ENCODE results near the gene PLA2G2C.
A peak's percentile ranks its signal among the peaks of the same experiment; 100 is the strongest.

PLA2G2C gene

DNA sequence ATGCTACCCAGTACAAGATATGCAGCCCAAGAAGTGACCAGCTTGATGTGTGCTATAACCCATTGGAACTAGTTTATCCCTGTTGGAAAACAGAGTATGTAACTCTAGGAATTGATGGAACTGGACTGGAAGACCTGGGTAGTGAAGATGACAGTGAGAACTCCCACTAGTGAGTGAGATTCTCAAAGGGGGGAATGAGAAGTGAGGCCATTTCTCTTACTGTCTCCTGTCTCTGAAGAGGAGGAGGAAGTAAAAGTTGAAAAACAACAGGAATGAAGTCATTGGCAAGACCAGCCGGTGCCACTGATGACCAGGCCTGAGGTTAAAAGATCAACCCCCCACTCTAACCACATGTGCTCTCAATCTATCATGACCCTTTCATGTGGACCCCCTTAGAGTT, 26.3 kb downstream of the PLA2G2C start:
- Mint-ChIP-seq H3K36me3 (peaks cover 4% of the 10 kb centered on the region), H3K9me3 (peaks cover 31% of the 10 kb centered on the region), H3K4me1 (no peaks in the 10 kb centered on the region), H3K4me3 (no peak overlapping the region), H3K27ac (no peak overlapping the region), H3K27me3 (no peaks in the 10 kb centered on the region)
- ATAC-seq, result no peak

- Mint-ChIP-seq H3K27me3 (no peaks in the 10 kb centered on the region), H3K4me3 (no peak overlapping the region), H3K4me1 (peaks cover 13% of the 10 kb centered on the region), H3K9me3 (peaks cover 24% of the 10 kb centered on the region), H3K27ac (no peak overlapping the region), H3K36me3 (no peaks in the 10 kb centered on the region)
- ATAC-seq, result no peak
Observed at GRCh38 chr1:20158358-20159070, 27.8 kb downstream of the PLA2G2C start.

- Mint-ChIP-seq H3K27ac (peak overlapping the region; percentile 20), H3K4me1 (peaks cover 21% of the 10 kb centered on the region), H3K27me3 (no peaks in the 10 kb centered on the region), H3K36me3 (no peaks in the 10 kb centered on the region), H3K4me3 (peak overlapping the region; percentile 3), H3K9me3 (peaks cover 6% of the 10 kb centered on the region)
- ATAC-seq, result no peak
Observed at GRCh38 chr1:20154301-20154831, 32.0 kb downstream of the PLA2G2C start.

DNA sequence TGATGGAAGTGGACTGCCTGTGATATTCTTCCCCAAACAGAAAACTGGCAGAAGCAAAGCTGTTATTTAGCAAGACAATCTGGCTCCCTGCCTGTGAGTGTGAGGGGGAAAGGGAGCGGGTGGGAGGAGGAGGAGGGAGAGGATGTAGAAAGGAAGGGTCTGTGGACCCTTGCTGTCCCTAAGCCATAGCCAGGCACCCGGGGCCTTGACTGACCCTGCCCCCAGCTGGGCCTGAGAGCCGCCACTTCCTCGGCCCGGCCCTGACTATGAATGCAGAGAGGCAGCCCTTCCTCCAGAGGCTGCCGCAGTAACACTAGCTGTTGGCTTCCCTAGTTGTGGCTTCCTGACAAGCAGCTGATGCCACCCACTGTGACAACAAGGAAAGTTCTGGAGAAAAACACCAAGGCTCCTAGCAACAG, 33.3 kb downstream of the PLA2G2C start:
- Mint-ChIP-seq H3K4me3 (no peak overlapping the region), H3K27me3 (no peaks in the 10 kb centered on the region), H3K4me1 (peaks cover 21% of the 10 kb centered on the region), H3K9me3 (no peaks in the 10 kb centered on the region), H3K27ac (no peak overlapping the region), H3K36me3 (no peaks in the 10 kb centered on the region)
- ATAC-seq, result no peak

- H3K4me3 Mint-ChIP-seq, result no peak overlapping the region
Observed at GRCh38 chr1:20152599-20152930, 33.8 kb downstream of the PLA2G2C start.

GRCh38 chr1:20151906-20152598, 34.3 kb downstream of the PLA2G2C start:
- no peaks in the 10 kb centered on the region for H3K36me3 Mint-ChIP-seq
- no peaks in the 10 kb centered on the region for H3K9me3 Mint-ChIP-seq
- H3K27me3 Mint-ChIP-seq, result no peaks in the 10 kb centered on the region
- peak; percentile 87 for ATAC-seq
- H3K4me3 Mint-ChIP-seq, result peak overlapping the region; percentile 69
- peaks cover 21% of the 10 kb centered on the region for H3K4me1 Mint-ChIP-seq
- peak overlapping the region; percentile 62 for H3K27ac Mint-ChIP-seq

More at GRCh38 chr1:20152599-20152930, 33.8 kb downstream of the PLA2G2C start:
- Mint-ChIP-seq H3K9me3 (no peaks in the 10 kb centered on the region), H3K4me1 (peaks cover 21% of the 10 kb centered on the region), H3K27me3 (no peaks in the 10 kb centered on the region), H3K36me3 (no peaks in the 10 kb centered on the region), H3K27ac (peak overlapping the region; percentile 62)
- no peak for ATAC-seq

GRCh38 chr1:20150969-20151368, 35.3 kb downstream of the PLA2G2C start:
- H3K27ac Mint-ChIP-seq, result no peak overlapping the region
- peaks cover 21% of the 10 kb centered on the region for H3K4me1 Mint-ChIP-seq

DNA sequence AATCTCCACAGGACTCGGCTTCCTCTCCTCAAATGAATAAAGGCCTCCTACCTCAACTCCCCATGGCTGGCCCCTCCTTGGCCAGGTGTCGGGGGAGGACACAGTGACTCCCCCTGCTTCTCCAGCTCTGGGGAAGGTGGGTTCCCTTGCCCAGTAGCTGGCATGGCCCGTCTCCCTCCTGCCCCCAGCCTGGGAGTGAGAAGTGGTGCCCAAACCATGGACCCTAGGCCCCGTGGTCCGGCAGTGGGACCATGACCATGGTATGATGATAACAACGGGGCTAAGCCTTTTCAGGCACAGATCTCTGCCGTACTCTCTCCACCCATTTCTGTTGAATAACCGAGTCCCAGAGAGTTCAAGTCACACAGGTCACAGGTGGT, 36.0 kb downstream of the PLA2G2C start:
- H3K9me3 Mint-ChIP-seq, result no peaks in the 10 kb centered on the region
- H3K27ac Mint-ChIP-seq, result no peak overlapping the region
- peaks cover 21% of the 10 kb centered on the region for H3K4me1 Mint-ChIP-seq
- H3K27me3 Mint-ChIP-seq, result no peaks in the 10 kb centered on the region
- H3K36me3 Mint-ChIP-seq, result no peaks in the 10 kb centered on the region
- ATAC-seq, result no peak
- H3K4me3 Mint-ChIP-seq, result no peak overlapping the region

More at GRCh38 chr1:20150969-20151368, 35.3 kb downstream of the PLA2G2C start:
- H3K36me3 Mint-ChIP-seq, result no peaks in the 10 kb centered on the region
- no peak for ATAC-seq
- no peaks in the 10 kb centered on the region for H3K27me3 Mint-ChIP-seq
- H3K9me3 Mint-ChIP-seq, result no peaks in the 10 kb centered on the region
- peak overlapping the region; percentile 9 for H3K4me3 Mint-ChIP-seq

DNA sequence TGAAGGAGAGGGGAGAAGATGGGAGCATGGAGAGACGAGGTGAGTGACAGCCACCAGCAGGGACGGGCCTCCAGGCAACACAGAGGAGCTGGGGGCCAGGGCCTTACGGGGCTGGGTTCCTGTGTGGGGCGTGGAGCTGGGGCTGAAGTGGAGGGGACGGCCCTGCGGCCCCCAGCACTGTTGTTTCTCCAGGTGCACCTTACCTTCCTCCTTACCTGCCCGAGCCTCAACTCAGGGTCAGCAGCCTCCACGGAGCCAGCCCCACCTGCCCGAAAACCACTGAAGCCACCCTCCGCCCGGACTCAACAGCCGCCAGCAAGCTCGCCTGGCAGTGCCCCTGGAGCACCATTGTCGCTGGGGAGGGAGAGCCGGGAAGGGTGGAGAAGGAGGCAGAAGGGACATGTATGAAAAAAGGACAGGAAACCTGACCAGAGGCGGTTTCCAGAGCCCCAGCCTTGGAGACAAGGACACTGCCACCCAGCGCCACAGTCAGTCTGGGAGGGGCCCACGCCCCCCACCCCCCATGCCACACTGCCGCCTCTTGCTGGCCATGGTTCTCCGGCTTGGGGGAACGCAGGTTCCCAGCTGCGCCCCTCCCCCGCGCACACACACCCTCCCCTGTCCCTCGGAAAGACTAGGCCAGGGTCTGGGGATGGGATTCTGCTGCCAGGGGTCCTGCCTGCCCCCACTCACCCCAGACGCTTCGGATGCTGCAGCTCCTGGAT, 36.6 kb downstream of the PLA2G2C start:
- H3K4me1 Mint-ChIP-seq, result peaks cover 19% of the 10 kb centered on the region
- no peak for ATAC-seq
- H3K36me3 Mint-ChIP-seq, result no peaks in the 10 kb centered on the region
- H3K4me3 Mint-ChIP-seq, result no peak overlapping the region
- no peaks in the 10 kb centered on the region for H3K27me3 Mint-ChIP-seq
- H3K27ac Mint-ChIP-seq, result no peak overlapping the region
- no peaks in the 10 kb centered on the region for H3K9me3 Mint-ChIP-seq

DNA sequence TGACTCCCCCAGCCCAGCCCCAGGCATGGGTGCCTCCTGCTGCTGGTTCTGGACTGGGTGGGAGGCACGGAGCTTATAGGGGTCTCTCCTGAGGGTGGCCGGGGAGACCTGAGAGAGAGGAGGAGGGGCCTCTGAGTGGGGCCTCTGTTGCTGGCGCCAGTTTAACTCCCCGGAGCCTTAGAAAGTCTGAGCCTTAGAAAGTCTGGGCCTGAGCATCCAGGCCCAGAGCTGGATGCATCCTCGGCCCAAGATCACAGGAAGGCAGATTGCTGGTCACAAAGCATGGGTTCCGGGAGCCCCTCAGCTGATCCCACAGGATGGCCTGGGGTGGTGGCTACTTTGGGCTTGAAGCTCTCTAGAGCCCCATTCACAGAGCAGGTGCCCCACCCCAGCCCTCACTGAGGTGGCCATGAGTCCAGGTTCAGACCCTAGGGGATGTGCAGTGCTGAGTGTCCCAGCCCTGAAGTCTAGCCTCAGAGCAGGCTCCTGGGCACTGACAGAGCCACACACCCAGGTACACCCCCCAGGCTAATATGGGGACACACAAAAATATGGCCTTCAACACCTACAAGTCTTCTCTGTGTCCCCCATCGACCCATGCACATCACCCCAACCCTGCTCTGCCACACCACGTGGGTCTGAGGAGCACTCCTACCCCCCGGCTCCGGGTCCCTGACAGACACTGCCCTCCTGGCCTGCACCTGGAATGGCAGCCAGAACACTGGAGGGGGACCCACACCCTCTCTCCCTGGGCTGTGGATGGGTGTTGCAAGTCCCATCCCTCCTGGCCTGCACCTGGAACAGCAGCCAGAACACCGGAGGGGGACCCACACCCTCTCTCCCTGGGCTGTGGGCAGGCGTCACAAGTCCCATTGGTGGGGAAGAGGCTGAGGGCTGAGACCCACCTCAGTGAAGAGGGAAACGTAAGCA, 37.5 kb downstream of the PLA2G2C start:
- H3K27me3 Mint-ChIP-seq, result no peaks in the 10 kb centered on the region
- no peak overlapping the region for H3K27ac Mint-ChIP-seq
- H3K4me3 Mint-ChIP-seq, result no peak overlapping the region
- no peaks in the 10 kb centered on the region for H3K9me3 Mint-ChIP-seq
- no peaks in the 10 kb centered on the region for H3K36me3 Mint-ChIP-seq
- peaks cover 10% of the 10 kb centered on the region for H3K4me1 Mint-ChIP-seq
- peak; percentile 2 for ATAC-seq

DNA sequence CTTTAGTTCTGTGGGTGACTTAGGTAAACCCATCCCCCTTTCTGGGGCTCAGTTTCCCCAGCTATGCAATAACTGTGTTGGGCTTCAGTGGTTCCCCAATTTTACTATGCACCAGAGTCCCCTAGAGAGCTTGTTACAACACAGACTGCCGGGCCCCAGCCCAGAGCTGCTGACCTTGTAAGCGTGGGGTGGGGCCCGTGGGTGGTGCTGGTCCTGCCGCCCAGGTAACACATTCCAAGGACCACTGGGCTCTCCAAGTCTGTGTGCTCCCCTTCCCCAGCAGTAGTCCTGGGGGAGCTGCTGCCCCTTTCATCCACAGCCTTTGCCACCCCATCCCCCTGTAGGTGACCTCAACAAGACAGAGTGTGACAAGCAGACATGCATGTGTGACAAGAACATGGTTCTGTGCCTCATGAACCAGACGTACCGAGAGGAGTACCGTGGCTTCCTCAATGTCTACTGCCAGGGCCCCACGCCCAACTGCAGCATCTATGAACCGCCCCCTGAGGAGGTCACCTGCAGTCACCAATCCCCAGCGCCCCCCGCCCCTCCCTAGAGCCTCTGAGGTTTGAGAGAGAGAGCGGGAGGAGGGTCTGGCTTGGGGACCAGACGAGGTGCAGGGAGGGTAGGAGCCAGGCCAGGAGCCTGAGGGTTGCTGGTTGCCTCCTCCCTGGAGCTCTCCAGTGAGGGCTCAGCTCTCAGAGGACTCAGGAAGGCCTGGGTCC, 38.3 kb downstream of the PLA2G2C start:
- ATAC-seq, result no peak
- peaks cover 9% of the 10 kb centered on the region for H3K4me1 Mint-ChIP-seq
- no peaks in the 10 kb centered on the region for H3K27me3 Mint-ChIP-seq
- H3K27ac Mint-ChIP-seq, result no peak overlapping the region
- no peaks in the 10 kb centered on the region for H3K9me3 Mint-ChIP-seq
- H3K36me3 Mint-ChIP-seq, result no peaks in the 10 kb centered on the region
- H3K4me3 Mint-ChIP-seq, result no peak overlapping the region

GRCh38 chr1:20143734-20144565, 42.4 kb downstream of the PLA2G2C start:
- Mint-ChIP-seq H3K4me1 (no peaks in the 10 kb centered on the region), H3K4me3 (no peak overlapping the region), H3K9me3 (no peaks in the 10 kb centered on the region), H3K27ac (no peak overlapping the region), H3K27me3 (no peaks in the 10 kb centered on the region), H3K36me3 (no peaks in the 10 kb centered on the region)
- ATAC-seq, result no peak

DNA sequence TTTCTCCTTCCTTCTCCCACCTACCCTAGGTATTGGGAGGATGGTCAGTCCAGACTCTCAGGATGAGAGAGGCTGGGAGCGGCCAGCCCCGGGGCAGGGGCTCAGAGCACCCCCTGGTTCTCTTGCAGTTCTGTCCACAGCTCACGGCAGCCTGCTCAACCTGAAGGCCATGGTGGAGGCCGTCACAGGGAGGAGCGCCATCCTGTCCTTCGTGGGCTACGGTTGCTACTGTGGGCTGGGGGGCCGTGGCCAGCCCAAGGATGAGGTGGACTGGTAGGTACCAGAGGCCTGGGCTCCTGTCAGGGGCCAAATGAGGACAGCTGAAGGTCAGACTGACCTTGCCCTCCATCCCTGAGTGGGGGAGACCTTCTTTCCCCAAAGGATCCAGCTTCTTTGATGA, 43.0 kb downstream of the PLA2G2C start:
- no peaks in the 10 kb centered on the region for H3K36me3 Mint-ChIP-seq
- no peak overlapping the region for H3K27ac Mint-ChIP-seq
- H3K4me3 Mint-ChIP-seq, result no peak overlapping the region
- H3K27me3 Mint-ChIP-seq, result no peaks in the 10 kb centered on the region
- no peaks in the 10 kb centered on the region for H3K9me3 Mint-ChIP-seq
- ATAC-seq, result no peak
- no peaks in the 10 kb centered on the region for H3K4me1 Mint-ChIP-seq

Measured in stimulated activated memory B cell treated with anti-CD40 and anti-IgM and Interleukin-4, amounts not matched to agents 10 μg/mL and 1 μg/mL and 100 μg/mL, for 72 hours (primary cell).